IPS-NIHi11 (cell line): ENCODE results near the gene FNDC8.
"Not testable (repeated sequence)": the region's sequence is repeated elsewhere in the genome, so short reads cannot be mapped to it uniquely, and the experiment has no call there.

ENCODE experiments used
- DNase-seq: peaks from one replicate; pipeline ENCODE4 v3.0.0; 2012; ENCODE audit warnings: mixed read lengths, low spot score

The FNDC8 gene

GRCh38 chr17:35142467-35142796, 21.0 kb downstream of the FNDC8 start:
- DNase-seq, result no peak

DNA sequence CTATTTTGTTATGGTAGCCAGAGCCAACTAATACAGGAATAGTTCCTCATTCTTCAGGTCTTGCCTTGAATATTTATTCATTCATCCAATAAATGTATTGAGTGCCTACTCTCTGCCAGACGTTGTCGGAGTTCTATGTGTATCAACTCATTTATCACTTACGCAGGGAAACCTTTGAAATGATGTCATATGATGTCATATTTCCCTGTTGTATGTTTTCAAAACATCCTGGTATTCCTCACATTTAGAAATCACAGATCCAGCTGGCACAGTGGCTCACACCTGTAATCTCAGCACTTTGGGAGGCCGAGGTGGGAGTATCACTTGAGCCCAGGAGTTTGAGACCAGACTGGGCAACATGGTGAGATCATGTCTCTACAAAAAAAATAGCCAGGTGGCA, 23.4 kb downstream of the FNDC8 start:
- no peak for DNase-seq

DNA sequence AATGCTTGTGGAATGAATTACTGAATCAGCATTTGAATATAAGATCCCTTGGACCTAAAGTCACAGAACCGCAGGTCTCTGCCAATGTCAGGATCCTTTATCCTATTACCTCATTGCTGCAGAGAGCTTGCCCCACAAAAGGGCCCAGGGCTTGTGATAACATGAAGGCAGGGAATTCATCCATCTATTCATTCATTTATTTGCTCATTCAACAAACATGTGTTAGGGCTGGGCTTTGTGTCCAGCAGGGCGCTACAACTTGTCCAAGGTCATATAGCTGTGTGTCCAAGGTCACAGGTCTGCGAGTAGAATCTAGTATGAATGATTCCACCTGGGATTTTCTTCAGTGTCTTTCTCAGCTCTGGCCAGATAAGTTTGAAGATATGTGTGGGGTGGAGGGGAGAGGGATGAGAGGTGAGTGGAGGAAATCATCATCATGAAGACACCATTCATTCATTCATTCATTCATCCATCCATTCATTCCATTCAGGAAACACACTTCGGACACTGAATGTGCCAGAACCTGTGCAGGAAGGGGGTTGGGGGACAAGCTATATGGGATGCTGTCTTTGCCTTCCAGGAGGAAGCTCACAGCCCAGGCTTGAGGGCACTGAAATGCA, 24.9 kb downstream of the FNDC8 start:
- DNase-seq, result no peak

DNA sequence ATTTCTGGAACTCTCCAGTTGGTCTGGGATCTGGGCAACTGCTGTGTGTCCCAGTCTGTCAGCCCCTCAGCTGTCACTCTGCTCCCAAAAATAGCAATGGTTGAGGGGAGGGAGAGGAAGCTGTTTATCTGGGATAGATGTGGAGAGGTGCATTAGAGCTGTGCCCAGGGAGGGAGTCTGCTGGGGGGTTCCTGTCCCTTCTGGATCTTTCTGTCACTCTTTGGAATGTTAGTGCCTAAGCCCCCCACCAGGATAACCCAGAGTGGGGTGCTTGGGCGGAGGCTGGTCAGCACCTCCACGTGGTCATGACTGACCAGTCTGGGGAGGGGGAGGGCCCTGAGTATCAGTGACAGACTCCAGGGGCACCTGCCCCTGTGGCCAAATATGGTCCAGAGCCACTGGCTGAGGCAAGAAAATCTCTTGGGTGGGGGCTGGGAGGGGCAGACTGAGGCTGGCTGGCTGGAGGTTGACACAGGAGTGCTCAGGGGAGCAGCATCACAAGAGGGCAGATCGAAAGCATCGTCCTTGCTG, 26.0 kb downstream of the FNDC8 start, which contains the start of gene UNC45B:
TSS of gene UNC45B (plus strand) at position 443 of the 531 bp plus-strand sequence. CDS start 447 bp downstream, outside the sequence.
- no peak for DNase-seq

GRCh38 chr17:35148144-35148543, 26.7 kb downstream of the FNDC8 start:
- no peak for DNase-seq

DNA sequence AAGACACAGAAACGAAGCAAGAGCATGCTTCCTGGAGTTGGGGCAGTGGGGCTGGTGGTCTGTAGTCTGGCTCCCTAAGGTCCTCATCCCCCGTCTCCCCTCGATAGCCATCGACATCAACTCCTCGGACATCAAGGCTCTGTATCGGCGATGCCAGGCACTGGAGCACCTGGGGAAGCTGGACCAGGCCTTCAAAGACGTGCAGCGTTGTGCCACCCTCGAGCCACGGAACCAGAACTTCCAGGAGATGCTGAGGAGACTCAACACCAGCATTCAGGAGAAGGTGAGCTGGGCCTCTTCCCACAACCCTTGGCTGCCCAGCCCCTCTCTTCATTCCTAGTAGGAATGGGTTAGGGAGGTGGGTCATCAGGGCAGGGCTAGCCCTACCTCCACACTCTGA, 28.5 kb downstream of the FNDC8 start:
- DNase-seq, result no peak

GRCh38 chr17:35151080-35151479, 29.7 kb downstream of the FNDC8 start:
- DNase-seq, result not testable (repeated sequence)

DNA sequence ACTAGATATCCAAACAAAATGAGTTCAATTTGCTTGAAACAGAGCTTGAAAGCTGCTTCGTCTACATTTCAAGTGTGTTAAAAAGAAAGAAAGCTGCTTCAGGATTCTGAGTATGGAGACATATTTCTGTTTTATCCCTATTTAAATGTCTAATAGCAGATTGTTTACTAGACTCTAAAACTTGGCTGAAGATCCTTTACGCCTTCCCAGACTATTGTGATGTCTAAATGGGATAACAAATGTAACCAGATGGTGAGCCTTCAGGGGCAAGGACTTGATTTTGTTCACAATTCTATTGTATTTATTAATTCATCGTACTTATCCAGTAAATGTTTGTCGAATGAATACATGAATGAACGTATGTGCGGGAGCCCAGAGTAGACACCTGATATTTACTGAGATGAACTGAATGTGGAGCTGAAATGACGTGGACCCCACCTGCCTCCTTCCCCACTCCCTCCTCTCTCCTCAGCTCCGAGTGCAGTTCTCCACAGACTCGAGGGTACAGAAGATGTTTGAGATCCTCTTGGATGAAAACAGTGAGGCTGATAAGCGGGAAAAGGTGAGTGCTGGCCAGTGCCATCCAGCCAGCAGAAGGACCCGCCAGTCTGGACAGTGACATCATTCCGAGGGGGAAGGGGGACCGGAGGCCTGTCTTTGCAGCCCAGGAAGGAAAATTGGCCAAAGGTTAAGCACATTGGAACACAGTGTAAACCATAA, 31.2 kb downstream of the FNDC8 start:
- no peak for DNase-seq

DNA sequence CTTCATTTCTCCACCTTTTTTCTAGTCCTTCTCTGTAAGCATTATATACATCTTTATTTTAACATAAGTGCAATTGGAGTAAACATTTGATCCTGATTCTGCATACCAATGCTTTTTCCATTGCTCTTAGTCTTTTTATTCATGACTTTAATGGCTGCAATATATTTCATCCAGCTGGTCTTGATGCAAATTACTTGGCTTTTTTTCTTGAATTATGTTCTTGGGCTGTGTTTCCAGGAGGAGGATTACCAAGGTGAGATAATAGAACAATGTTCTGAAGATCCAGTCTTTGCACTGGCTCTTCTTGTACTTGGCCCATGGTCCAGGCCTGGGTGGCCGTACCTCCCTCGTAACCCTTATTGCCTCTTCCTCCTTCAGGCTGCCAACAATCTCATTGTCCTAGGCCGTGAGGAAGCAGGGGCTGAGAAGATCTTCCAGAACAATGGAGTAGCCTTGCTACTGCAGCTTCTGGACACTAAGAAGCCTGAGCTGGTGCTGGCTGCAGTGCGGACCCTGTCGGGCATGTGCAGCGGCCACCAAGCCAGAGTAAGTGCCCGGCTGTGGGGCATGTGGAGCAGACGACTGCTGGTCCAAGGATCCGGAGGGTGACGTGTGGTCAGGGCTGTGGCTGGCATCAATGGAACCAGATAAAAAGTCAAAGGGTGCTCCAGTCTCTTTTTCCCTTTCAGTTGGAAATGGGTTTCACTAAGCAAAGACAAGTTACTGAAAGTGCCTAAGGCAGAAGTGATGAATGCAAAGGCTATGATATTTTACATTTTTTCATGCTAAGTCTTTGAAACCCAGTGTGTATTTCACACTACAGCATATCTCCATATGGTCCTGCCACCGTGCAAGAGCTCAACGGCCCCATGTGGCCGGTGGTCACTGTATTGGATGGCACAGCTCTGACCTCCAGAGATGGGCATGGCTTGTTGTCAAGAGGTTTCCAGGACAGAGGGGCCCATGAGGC, 33.1 kb downstream of the FNDC8 start:
- DNase-seq, result no peak

- DNase-seq, result no peak
Observed at GRCh38 chr17:35155246-35155645, 33.8 kb downstream of the FNDC8 start.

GRCh38 chr17:35159940-35160339, 38.5 kb downstream of the FNDC8 start:
- no peak for DNase-seq

GRCh38 chr17:35160354-35161201, 39.2 kb downstream of the FNDC8 start:
- DNase-seq, result no peak

DNA sequence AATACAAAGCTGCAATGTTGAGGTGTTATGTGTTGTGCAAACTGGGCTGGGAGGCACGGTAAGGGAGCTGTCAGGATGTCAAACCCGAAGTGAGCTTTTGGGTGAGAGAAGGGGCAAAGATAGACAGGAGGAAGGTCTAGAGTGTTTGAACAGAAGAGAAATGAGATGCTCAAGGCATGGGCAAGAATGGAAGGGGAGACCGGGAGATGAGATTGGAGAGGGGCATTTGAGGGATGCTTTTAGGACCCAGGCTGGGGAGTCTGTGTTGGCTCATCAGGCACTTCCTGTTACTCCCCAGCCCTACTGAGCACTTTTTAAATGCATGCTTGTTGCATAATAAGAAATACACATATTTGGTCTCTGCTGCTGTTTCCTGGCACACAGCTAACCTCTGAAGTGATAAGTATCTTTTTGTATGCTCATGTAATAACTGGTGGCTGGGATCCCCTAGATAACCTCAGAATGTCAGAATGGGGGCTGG, 39.9 kb downstream of the FNDC8 start:
- DNase-seq, result no peak

DNA sequence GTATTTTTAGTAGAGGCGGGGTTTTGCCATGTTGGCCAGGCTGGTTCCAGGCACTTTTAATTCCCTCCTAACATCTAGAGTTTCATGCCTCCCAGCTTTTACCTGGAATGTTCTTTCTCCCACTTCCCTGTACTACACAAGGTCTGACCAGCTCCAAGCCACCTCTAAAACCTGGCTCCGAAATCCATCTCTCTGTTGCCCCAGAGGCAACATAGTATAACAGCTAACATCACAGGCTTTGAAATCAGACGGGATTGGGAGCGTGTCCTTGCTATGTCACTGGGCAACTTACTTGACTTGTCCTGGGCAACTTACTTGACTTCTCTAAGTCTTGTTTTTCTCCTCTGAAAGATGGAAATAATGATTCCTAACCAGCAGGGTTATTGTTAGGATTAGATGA, 41.3 kb downstream of the FNDC8 start:
- DNase-seq, result no peak

GRCh38 chr17:35163886-35164285, 42.5 kb downstream of the FNDC8 start:
- no peak for DNase-seq

GRCh38 chr17:35164716-35165115, 43.3 kb downstream of the FNDC8 start:
- no peak for DNase-seq

DNA sequence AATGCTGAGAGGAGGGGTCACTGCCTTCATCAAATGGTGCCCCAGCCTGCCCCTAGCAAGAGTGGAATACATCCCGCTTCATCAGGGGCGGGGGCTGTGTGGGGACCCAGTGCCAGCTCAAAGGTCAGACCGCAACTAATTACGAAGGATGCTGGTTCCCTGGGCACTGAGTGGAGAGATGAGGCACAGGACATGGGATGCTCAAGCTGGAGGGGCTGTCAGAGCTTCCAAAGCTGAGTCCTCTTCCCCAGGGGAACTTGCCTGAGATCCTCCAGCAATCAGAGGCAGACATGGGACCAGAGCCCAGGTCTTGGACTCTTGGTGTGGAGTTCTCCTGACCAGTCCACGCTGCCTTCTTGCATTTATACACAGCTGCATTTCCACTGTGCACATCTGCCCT, 45.1 kb downstream of the FNDC8 start:
- no peak for DNase-seq

- DNase-seq, result no peak
Observed at GRCh38 chr17:35167046-35167445, 45.6 kb downstream of the FNDC8 start.

DNA sequence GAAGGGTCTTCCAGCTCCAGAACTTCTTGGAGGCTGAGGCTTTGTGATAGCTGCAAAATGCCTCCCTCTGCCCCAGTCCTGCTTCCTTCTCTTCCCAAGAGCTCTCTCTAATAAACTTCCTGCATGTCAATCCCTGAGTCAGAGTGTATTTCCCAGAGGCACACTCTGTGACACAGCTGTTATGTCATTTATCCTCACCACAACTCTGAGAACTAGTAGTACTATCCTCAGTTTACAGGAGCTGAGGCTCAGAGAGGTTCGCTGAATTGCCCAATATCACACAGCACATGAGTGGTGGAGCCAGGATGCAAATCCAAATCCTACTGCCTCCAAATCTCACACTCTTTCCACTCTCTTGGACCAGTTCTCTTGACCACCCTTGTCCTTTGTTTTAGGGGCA, 46.3 kb downstream of the FNDC8 start:
- DNase-seq, result no peak

- no peak for DNase-seq
Observed at GRCh38 chr17:35169835-35170363, 48.5 kb downstream of the FNDC8 start.
